ENCODE results near the gene ZNF544. TPM values are rescaled to one million over a fixed set of nuclear protein-coding genes. Genes with fewer than 3 reads are reported as not detected.

ZNF544 gene
- total RNA-seq, 3 donors from 2014 or later (not counting 1 experiment from before 2014, with no cell fraction given): 21.9 to 31.5 (median 21.9) TPM

DNA sequence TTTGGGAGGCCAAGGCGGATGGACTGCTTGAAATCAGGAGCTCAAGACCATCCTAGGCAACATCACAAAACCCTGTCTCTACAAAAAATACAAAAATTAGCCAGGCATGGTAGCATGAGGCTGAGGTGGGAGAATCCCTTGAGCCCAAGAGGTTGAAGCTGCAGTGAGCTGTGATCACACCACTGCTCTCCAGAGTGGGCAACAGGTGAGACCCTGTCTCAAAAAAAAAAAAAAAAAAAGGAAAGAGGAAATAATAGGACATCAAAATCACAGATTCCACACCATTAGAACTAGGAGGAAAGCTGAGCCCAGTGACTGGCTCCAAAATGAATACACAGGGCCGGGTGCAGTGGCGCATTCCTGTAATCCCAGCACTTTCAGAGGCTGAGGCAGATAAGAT, 46.9 kb downstream of the ZNF544 start:
- 99% methylated on average over 3 of the region's 3 CpGs for WGBS (ENCODE audit: insufficient coverage)
- Histone ChIP-seq H3K36me3 (ENCODE audit: control insufficient read depth, insufficient read depth, low read length) (peaks cover 10% of the 10 kb centered on the region), H3K9me3 (ENCODE audit: control insufficient read depth, insufficient read depth, low read length) (peaks cover 39% of the 10 kb centered on the region), H3K27ac (ENCODE audit: low read length) (no peak overlapping the region), H3K4me1 (ENCODE audit: control insufficient read depth, insufficient read depth, low read length) (peaks cover 13% of the 10 kb centered on the region), H3K27me3 (ENCODE audit: control insufficient read depth, insufficient read depth, low read length) (no peaks in the 10 kb centered on the region), H3K4me3 (ENCODE audit: low read length) (no peak overlapping the region)
- H3K4me1 Mint-ChIP-seq: peaks cover 23 to 30% of the 10 kb centered on the region in 2 donors
- peaks cover 19% of the 10 kb centered on the region for H3K36me3 Mint-ChIP-seq
- H3K4me3 Mint-ChIP-seq: no peak overlapping the region
- no peaks in the 10 kb centered on the region for H3K27me3 Mint-ChIP-seq (ENCODE audit: low read depth in 2 of 2)
- no peak for ATAC-seq
- no peak overlapping the region for H3K27ac Mint-ChIP-seq
- intact Hi-C loops (cut with micrococcal nuclease): no loop called here
- TF ChIP-seq, protein P1, sequence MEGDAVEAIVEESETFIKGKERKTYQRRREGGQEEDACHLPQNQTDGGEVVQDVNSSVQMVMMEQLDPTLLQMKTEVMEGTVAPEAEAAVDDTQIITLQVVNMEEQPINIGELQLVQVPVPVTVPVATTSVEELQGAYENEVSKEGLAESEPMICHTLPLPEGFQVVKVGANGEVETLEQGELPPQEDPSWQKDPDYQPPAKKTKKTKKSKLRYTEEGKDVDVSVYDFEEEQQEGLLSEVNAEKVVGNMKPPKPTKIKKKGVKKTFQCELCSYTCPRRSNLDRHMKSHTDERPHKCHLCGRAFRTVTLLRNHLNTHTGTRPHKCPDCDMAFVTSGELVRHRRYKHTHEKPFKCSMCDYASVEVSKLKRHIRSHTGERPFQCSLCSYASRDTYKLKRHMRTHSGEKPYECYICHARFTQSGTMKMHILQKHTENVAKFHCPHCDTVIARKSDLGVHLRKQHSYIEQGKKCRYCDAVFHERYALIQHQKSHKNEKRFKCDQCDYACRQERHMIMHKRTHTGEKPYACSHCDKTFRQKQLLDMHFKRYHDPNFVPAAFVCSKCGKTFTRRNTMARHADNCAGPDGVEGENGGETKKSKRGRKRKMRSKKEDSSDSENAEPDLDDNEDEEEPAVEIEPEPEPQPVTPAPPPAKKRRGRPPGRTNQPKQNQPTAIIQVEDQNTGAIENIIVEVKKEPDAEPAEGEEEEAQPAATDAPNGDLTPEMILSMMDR (IDR thresholded peaks at IDR 0.05): no peak
- DNase-seq: no peak
- H3K9me3 Mint-ChIP-seq: peaks cover 0 to 1% of the 10 kb centered on the region in 2 donors

DNA sequence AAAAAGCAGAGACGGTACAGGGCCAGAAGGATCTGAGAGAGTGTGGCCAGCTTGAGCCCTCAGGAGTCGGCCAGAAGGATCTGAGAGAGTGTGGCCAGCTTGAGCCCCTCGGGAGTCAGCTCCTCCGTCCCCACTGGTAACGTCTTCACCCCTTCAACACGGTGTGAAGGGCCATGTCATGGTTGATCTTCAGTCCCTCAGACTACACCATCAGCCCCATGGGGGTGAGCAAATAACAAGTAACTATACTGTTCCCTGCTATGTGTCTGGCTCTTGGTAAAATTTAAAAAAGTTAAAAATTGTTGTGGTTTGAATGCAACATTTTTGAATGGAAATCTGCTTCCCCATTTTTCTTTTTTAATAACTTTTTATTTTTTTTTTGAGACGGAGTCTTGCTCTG, 48.5 kb downstream of the ZNF544 start:
- peaks cover 30 to 40% of the 10 kb centered on the region in 2 donors for H3K4me1 Mint-ChIP-seq

DNA sequence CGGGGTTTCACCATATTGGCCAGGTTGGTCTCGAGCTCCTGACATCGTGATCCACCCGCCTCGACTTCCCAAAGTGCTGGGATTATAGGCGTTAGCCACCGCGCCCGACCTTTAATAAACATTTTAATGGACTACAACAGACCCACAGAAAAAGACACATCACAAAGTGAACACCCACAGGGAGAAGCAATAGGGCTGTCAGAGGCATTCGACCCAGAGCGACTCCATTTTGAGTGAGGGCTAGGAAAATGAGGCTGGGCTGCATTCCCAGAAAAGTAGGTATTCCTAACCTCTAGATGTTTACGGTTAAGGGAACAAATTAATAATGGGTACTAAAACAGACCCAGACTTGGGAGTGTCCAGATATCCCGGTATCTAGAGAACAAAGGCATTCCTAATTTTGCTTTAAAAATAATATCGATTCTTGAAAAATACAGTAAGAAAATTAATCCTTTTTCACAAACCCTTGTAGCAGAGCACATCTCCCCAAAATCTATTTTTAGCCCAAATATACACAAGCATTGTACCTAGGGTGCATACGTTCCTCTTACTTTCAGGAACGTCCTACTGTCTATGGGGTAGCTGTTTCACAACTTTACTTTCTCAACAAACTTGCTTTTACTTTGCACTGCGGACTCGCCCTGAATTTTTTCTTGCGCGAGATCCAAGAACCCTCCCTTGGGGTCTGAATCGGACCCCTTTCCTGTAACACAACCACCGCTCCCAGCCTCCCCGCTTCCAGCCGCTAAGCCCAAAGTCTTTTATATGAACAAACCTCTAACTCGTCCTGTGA, 49.2 kb downstream of the ZNF544 start:
- Mint-ChIP-seq H3K4me1 (peaks cover 30 to 40% of the 10 kb centered on the region in 2 donors), H3K27ac (peak overlapping the region; percentile 94 to 99), H3K9me3 (no peaks in the 10 kb centered on the region), H3K36me3 (peaks cover 6% of the 10 kb centered on the region), H3K27me3 (ENCODE audit: low read depth in 2 of 2) (no peaks in the 10 kb centered on the region), H3K4me3 (peak overlapping the region; percentile 96)
- intact Hi-C loops (cut with micrococcal nuclease): loop anchor here (1.0 to 2.0 kb wide), 3 partner anchors 27 to 95 kb away; partner anchors contain the start of genes ERVK3-1 and ZNF274
- TF ChIP-seq, protein P1 (IDR thresholded peaks at IDR 0.05): no peak
- Histone ChIP-seq H3K9me3 (ENCODE audit: control insufficient read depth, insufficient read depth, low read length) (peaks cover 18% of the 10 kb centered on the region), H3K4me3 (ENCODE audit: low read length) (peak overlapping the region; percentile 94), H3K4me1 (ENCODE audit: control insufficient read depth, insufficient read depth, low read length) (peaks cover 13% of the 10 kb centered on the region), H3K27ac (ENCODE audit: low read length) (peak overlapping the region; percentile 79), H3K36me3 (ENCODE audit: control insufficient read depth, insufficient read depth, low read length) (peaks cover 9% of the 10 kb centered on the region), H3K27me3 (ENCODE audit: control insufficient read depth, insufficient read depth, low read length) (no peaks in the 10 kb centered on the region)
- no peak for DNase-seq
- 43% methylated on average over 25 of the region's 25 CpGs for WGBS (ENCODE audit: insufficient coverage)
- peak in 1 of 3 donors; percentile 1 for ATAC-seq

More for the DNA sequence above, 48.5 kb downstream of the ZNF544 start:
- H3K9me3 Mint-ChIP-seq: no peaks in the 10 kb centered on the region
- H3K27me3 ChIP-seq (ENCODE audit: control insufficient read depth, insufficient read depth, low read length): no peaks in the 10 kb centered on the region
- 96% methylated on average over 7 of the region's 7 CpGs for WGBS (ENCODE audit: insufficient coverage)
- peak overlapping the region; percentile 56 for H3K4me3 Mint-ChIP-seq
- intact Hi-C loops (cut with micrococcal nuclease): no loop called here
- ATAC-seq: no peak
- H3K4me1 ChIP-seq (ENCODE audit: control insufficient read depth, insufficient read depth, low read length): peaks cover 13% of the 10 kb centered on the region
- H3K9me3 ChIP-seq (ENCODE audit: control insufficient read depth, insufficient read depth, low read length): peaks cover 23% of the 10 kb centered on the region
- no peak for DNase-seq
- TF ChIP-seq, protein P1 (IDR thresholded peaks at IDR 0.05): no peak
- no peak overlapping the region for H3K4me3 ChIP-seq (ENCODE audit: low read length)
- no peak overlapping the region for H3K27ac Mint-ChIP-seq
- H3K27ac ChIP-seq (ENCODE audit: low read length): no peak overlapping the region
- H3K36me3 ChIP-seq (ENCODE audit: control insufficient read depth, insufficient read depth, low read length): peaks cover 9% of the 10 kb centered on the region
- no peaks in the 10 kb centered on the region for H3K27me3 Mint-ChIP-seq (ENCODE audit: low read depth in 2 of 2)
- H3K36me3 Mint-ChIP-seq: peaks cover 6% of the 10 kb centered on the region
